ENCODE data around the gene PPFIA3. TPM values are rescaled to one million over a fixed set of nuclear protein-coding genes. Genes with fewer than 3 reads are reported as not detected.
A peak's percentile ranks its signal among the peaks of the same experiment; 100 is the strongest.
"Not testable (repeated sequence)": the region's sequence is repeated elsewhere in the genome, so short reads cannot be mapped to it uniquely, and the experiment has no call there.

Gene PPFIA3
- polyA plus RNA-seq, 4 donors = 2.8 to 48.6 (median 30.1) TPM

DNA sequence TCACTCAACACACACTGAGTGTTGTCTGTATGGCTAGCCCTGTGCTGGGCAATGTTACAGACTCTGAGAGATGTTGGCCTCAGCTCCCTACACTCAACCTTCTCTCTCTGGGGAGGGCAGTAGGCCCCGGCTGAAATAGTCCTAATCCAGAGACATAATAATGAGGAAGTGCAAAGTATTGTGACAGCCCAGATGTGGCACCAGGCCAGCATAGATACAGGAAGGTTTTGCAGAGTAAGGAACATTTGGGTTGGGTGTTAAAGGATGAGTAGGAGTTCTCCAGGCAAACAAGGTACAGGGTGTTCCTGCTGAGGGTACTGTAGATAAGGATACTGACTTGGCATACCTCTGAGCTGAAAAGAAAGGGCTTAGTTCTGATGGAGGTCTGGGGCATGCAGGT lies 2.8 kb upstream of the PPFIA3 start:
- no peak for FAIRE-seq
- peaks cover 0 to 18% (median 0%) of the 10 kb centered on the region in 3 donors for H3K27me3 ChIP-seq (ENCODE audit: control insufficient read depth in 3 of 3, insufficient read depth in 3 of 3, low read length in 3 of 3)
- H3K4me3 ChIP-seq (ENCODE audit: low read depth in 1 of 3, low read length in 3 of 3) = no peak overlapping the region

DNA sequence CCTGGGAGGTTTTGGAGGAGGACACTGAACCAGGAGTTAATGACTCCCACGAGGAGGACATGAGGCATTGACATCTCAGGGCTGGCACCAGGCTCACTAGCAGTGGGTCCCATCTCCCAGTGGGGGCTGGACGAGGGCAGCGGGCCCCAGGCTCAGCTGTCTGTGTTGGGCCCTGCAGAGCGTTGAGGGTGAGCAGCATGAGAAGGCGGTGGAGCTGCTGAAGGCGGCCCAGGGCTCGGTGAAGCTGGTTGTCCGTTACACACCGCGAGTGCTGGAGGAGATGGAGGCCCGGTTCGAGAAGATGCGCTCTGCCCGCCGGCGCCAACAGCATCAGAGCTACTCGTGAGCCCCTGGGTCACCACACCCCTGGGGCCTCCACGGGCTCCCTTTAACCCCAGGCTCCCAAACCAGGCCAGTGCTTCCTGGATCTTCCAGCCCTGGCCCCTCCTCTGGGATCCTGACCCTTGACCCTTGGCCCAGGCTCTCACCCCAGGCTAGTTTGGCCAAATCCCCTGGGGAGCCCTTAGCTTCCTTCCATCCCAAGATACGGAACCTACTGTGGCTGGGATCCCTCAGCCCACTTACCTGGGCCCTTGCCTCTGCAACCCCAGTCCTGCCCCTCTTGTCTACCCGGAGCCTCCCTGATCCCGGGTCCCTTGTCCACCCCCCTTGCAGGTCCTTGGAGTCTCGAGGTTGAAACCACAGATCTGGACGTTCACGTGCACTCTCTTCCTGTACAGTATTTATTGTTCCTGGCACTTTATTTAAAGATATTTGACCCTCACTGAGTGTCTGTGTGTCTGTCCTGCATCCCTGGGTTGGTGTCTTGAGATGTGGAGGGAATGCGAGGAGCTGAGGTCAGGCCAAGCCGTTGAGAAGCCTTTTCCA lies 1.4 kb upstream of the PPFIA3 start:
- H3K27ac ChIP-seq (ENCODE audit: low read depth in 1 of 3, low read length in 2 of 3) = peak overlapping the region; percentile 92 to 100 (median 99)
- H3K4me3 ChIP-seq (ENCODE audit: low read depth in 1 of 3, low read length in 3 of 3) = peak overlapping the region; percentile 48 to 79 (median 53)
- H3K9me3 ChIP-seq (ENCODE audit: control insufficient read depth in 2 of 2, insufficient read depth in 1 of 2, low read depth in 1 of 2, low read length in 1 of 2) = no peaks in the 10 kb centered on the region
- peaks cover 0 to 18% (median 0%) of the 10 kb centered on the region in 3 donors for H3K27me3 ChIP-seq (ENCODE audit: control insufficient read depth in 3 of 3, insufficient read depth in 3 of 3, low read length in 3 of 3)
- H3K36me3 ChIP-seq (ENCODE audit: control insufficient read depth in 3 of 3, insufficient read depth in 2 of 3, low read depth in 1 of 3, low read length in 3 of 3) = peaks cover 0 to 11% (median 0%) of the 10 kb centered on the region in 3 donors
- DNase-seq = peak in 1 of 2 donors; percentile 35
- FAIRE-seq = no peak
- H3K4me1 ChIP-seq (ENCODE audit: control insufficient read depth in 3 of 3, insufficient read depth in 2 of 3, low read depth in 1 of 3, low read length in 2 of 3) = peaks cover 7 to 16% (median 9%) of the 10 kb centered on the region in 3 donors
- 46 to 61% (median 53%) methylated on average over 20 to 26 of the region's 26 CpGs for WGBS, 3 donors

More for the DNA sequence above, 2.8 kb upstream of the PPFIA3 start:
- H3K27ac ChIP-seq (ENCODE audit: low read depth in 1 of 3, low read length in 2 of 3) = no peak overlapping the region
- no peaks in the 10 kb centered on the region for H3K9me3 ChIP-seq (ENCODE audit: control insufficient read depth in 2 of 2, insufficient read depth in 1 of 2, low read depth in 1 of 2, low read length in 1 of 2)
- WGBS, 3 donors = 8 to 45% (median 42%) methylated on average over 1 of the region's 1 CpG
- no peak for DNase-seq
- H3K36me3 ChIP-seq (ENCODE audit: control insufficient read depth in 3 of 3, insufficient read depth in 2 of 3, low read depth in 1 of 3, low read length in 3 of 3) = peaks cover 0 to 11% (median 0%) of the 10 kb centered on the region in 3 donors
- H3K4me1 ChIP-seq (ENCODE audit: control insufficient read depth in 3 of 3, insufficient read depth in 2 of 3, low read depth in 1 of 3, low read length in 2 of 3) = peaks cover 7 to 16% (median 9%) of the 10 kb centered on the region in 3 donors

DNA sequence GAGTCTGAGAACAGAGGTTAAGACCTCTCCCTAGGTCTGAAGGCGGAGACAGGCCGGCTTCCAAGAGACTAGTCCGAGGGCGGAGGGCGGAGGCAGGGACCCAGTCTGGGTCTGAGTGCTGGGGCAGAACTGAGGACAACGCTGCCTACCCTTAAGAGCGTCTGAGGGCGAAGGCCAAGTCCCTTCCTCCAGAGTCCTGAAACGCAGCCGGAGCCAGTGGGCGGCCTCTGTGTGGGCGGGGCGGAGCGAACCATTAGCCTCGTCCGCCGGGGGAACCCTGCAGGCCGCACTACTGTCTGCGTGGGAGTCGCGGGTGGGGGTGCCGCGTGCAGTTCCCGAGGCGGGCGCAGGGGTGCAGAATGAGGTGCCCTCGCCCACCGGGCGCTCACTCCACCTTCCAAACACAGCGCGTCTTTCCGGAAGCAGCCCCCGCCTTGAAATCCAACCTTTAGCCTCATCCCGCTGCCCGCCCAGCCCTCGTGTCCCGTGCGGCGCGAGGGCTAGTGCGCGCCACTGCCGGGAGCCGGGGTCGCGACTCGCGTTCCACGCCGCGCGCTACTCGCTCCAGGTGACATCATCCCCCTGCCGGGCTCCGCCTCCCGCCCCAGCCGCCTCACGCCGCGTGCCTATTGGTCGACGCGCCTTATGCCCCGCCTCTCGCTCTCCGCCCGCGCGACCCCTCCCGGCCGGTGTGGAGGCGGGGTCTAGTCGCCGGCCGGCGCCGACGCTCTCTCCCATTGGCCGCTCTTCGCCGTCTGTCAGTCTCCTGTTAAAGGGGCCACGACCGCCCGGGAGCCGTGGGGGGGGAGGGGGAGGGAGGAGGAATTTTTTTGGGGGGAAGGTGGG lies 556 bp upstream of the PPFIA3 start, which contains the start of gene C19orf73:
Gene C19orf73, minus strand, starts transcription at position 579 of the 846 bp plus-strand sequence. Its CDS starts 121 bp downstream, at position 458.
- peaks cover 7 to 14% (median 8%) of the 10 kb centered on the region in 3 donors for H3K4me1 ChIP-seq (ENCODE audit: control insufficient read depth in 3 of 3, insufficient read depth in 2 of 3, low read depth in 1 of 3, low read length in 2 of 3)
- no peaks in the 10 kb centered on the region for H3K9me3 ChIP-seq (ENCODE audit: control insufficient read depth in 2 of 2, insufficient read depth in 1 of 2, low read depth in 1 of 2, low read length in 1 of 2)
- peak within 1 kb of the TSS; percentile 50 to 79 (median 59) for H3K4me3 ChIP-seq (ENCODE audit: low read depth in 1 of 3, low read length in 3 of 3)
- H3K36me3 ChIP-seq (ENCODE audit: control insufficient read depth in 3 of 3, insufficient read depth in 2 of 3, low read depth in 1 of 3, low read length in 3 of 3) = peaks cover 0 to 11% (median 0%) of the 10 kb centered on the region in 3 donors
- 0 to 1% (median 1%) methylated on average over 66 to 85 of the region's 85 CpGs for WGBS, 3 donors
- H3K27me3 ChIP-seq (ENCODE audit: control insufficient read depth in 3 of 3, insufficient read depth in 3 of 3, low read length in 3 of 3) = peaks cover 0 to 18% (median 0%) of the 10 kb centered on the region in 3 donors
- peak; percentile 95 to 97 for DNase-seq
- FAIRE-seq = no peak
- H3K27ac ChIP-seq (ENCODE audit: low read depth in 1 of 3, low read length in 2 of 3) = peak within 1 kb of the TSS; percentile 92 to 100 (median 99)

DNA sequence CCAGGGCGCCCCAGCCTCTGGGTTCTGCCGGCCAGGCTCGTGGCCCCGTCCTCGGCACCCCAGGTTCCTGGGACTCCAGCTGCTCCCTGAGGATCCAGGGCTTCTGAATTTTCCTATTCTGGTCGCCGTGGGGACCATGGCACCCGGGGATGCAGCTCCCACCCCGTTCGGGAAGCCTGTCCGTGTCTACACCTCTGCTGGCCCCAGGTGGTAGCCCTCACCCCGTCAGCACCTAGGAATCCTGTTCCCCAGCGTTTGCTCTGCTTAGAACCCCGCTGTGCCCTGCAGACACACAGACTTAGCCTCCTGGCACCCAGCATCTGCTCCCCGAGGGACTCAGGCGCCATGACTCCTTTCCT lies 960 bp downstream of the PPFIA3 start:
- FAIRE-seq = no peak
- no peak for DNase-seq
- Histone ChIP-seq H3K27ac (ENCODE audit: low read depth in 1 of 3, low read length in 2 of 3) (no peak overlapping the region), H3K4me1 (ENCODE audit: control insufficient read depth in 3 of 3, insufficient read depth in 2 of 3, low read depth in 1 of 3, low read length in 2 of 3) (peaks cover 6 to 18% (median 7%) of the 10 kb centered on the region in 3 donors), H3K9me3 (ENCODE audit: control insufficient read depth in 2 of 2, insufficient read depth in 1 of 2, low read depth in 1 of 2, low read length in 1 of 2) (no peaks in the 10 kb centered on the region), H3K36me3 (ENCODE audit: control insufficient read depth in 3 of 3, insufficient read depth in 2 of 3, low read depth in 1 of 3, low read length in 3 of 3) (peaks cover 0 to 11% (median 0%) of the 10 kb centered on the region in 3 donors), H3K27me3 (ENCODE audit: control insufficient read depth in 3 of 3, insufficient read depth in 3 of 3, low read length in 3 of 3) (peaks cover 0 to 22% (median 0%) of the 10 kb centered on the region in 3 donors), H3K4me3 (ENCODE audit: low read depth in 1 of 3, low read length in 3 of 3) (peak overlapping the region in 1 of 3 donors; percentile 59)
- 12 to 19% (median 13%) methylated on average over 15 to 16 of the region's 16 CpGs for WGBS, 3 donors

DNA sequence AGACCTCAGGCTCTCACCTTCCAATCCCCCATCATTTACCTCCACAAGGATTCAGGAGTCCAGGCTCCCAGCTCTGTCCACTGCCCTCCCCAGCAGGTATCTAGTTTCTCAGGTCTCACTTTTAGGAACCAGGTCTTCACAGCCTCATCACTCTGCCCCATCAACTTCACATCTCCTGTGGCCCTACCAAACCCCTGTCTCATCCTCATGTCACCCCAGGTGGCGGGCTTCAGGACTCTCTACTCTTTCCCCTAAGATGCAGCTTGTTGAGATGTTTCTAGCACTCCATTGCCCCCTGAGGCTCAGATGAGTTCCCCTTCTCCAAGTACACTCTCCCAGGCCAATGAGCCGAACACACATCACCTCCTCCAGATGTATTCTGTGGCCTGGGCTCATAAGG lies 1.5 kb downstream of the PPFIA3 start:
- FAIRE-seq (no peak), DNase-seq (no peak)
- no peak overlapping the region for H3K4me3 ChIP-seq (ENCODE audit: low read depth in 1 of 3, low read length in 3 of 3)
- peaks cover 0 to 25% (median 0%) of the 10 kb centered on the region in 3 donors for H3K27me3 ChIP-seq (ENCODE audit: control insufficient read depth in 3 of 3, insufficient read depth in 3 of 3, low read length in 3 of 3)
- peaks cover 0 to 11% (median 0%) of the 10 kb centered on the region in 3 donors for H3K36me3 ChIP-seq (ENCODE audit: control insufficient read depth in 3 of 3, insufficient read depth in 2 of 3, low read depth in 1 of 3, low read length in 3 of 3)
- H3K4me1 ChIP-seq (ENCODE audit: control insufficient read depth in 3 of 3, insufficient read depth in 2 of 3, low read depth in 1 of 3, low read length in 2 of 3) = peaks cover 6 to 23% (median 7%) of the 10 kb centered on the region in 3 donors
- H3K9me3 ChIP-seq (ENCODE audit: control insufficient read depth in 2 of 2, insufficient read depth in 1 of 2, low read depth in 1 of 2, low read length in 1 of 2) = no peaks in the 10 kb centered on the region
- H3K27ac ChIP-seq (ENCODE audit: low read depth in 1 of 3, low read length in 2 of 3) = no peak overlapping the region
- 93 to 97% (median 96%) methylated on average over 2 of the region's 2 CpGs for WGBS, 3 donors

DNA sequence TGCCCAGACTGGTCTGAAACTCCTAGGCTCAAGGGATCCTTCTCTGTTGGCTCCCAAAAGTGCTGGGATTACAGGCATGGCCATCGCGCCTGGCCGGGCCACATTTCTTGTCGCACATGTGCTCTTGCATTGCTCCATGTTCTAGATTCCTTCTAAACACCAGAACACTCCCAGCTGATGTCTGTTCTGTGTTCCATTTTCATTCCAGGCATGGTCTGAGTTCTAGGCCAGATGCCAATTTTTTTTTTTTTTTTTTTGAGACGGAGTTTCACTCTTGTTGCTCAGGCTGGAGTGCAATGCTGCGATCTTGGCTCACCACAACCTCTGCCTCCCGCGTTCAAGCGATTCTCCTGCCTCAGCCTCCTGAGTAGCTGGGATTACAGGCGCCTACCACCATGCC lies 2.5 kb downstream of the PPFIA3 start:
- Histone ChIP-seq H3K4me1 (ENCODE audit: control insufficient read depth in 3 of 3, insufficient read depth in 2 of 3, low read depth in 1 of 3, low read length in 2 of 3) (peaks cover 6 to 23% (median 7%) of the 10 kb centered on the region in 3 donors), H3K27me3 (ENCODE audit: control insufficient read depth in 3 of 3, insufficient read depth in 3 of 3, low read length in 3 of 3) (peaks cover 0 to 25% (median 0%) of the 10 kb centered on the region in 3 donors)
- FAIRE-seq; H3K27ac ChIP-seq (ENCODE audit: low read depth in 1 of 3, low read length in 2 of 3); H3K36me3 ChIP-seq (ENCODE audit: control insufficient read depth in 3 of 3, insufficient read depth in 2 of 3, low read depth in 1 of 3, low read length in 3 of 3); H3K9me3 ChIP-seq (ENCODE audit: control insufficient read depth in 2 of 2, insufficient read depth in 1 of 2, low read depth in 1 of 2, low read length in 1 of 2); H3K4me3 ChIP-seq (ENCODE audit: low read depth in 1 of 3, low read length in 3 of 3): not testable (repeated sequence)
- 63 to 79% (median 67%) methylated on average over 10 of the region's 10 CpGs for WGBS, 3 donors
- peak in 1 of 2 donors; percentile 29 for DNase-seq

DNA sequence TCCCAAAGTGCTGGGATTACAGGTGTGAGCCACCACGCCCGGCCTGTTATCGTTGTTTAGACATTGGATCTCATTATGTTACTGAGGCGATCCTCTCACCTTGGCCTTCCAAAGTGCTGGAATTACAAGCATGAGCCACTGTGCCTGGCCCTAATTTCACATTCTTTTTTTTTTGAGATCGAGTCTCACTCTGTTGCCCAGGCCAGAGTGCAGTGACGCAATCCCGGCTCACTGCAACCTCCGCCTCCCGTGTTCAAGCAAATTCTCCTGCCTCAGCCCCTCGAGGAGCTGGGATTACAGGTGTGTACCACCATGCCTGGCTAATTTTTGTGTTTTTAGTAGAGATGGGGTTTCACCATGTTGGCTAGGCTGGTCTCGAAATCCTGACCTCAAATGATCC lies 3.9 kb downstream of the PPFIA3 start:
- not testable (repeated sequence) for H3K4me3 ChIP-seq (ENCODE audit: low read depth in 1 of 3, low read length in 3 of 3); H3K9me3 ChIP-seq (ENCODE audit: control insufficient read depth in 2 of 2, insufficient read depth in 1 of 2, low read depth in 1 of 2, low read length in 1 of 2); FAIRE-seq; DNase-seq; H3K27ac ChIP-seq (ENCODE audit: low read depth in 1 of 3, low read length in 2 of 3); H3K36me3 ChIP-seq (ENCODE audit: control insufficient read depth in 3 of 3, insufficient read depth in 2 of 3, low read depth in 1 of 3, low read length in 3 of 3)
- peaks cover 0 to 20% (median 0%) of the 10 kb centered on the region in 3 donors for H3K4me1 ChIP-seq (ENCODE audit: control insufficient read depth in 3 of 3, insufficient read depth in 2 of 3, low read depth in 1 of 3, low read length in 2 of 3)
- 75 to 88% (median 82%) methylated on average over 11 of the region's 11 CpGs for WGBS, 3 donors
- H3K27me3 ChIP-seq (ENCODE audit: control insufficient read depth in 3 of 3, insufficient read depth in 3 of 3, low read length in 3 of 3) = peaks cover 0 to 25% (median 0%) of the 10 kb centered on the region in 3 donors

Measured in small intestine (tissue), 7 donors.